DMS114 treated with DMSO at 0.1 percent for 48 hours (cell line): Measurements from ENCODE around the gene ADAM23.

ENCODE experiments used
- DNase-seq: peaks from one replicate; lab custom pipeline; 2025; ENCODE audit not compliant: unreplicated experiment; lab: John Stamatoyannopoulos, UW

The ADAM23 gene

GRCh38 chr2:206442474-206442832, 879 bp upstream of the ADAM23 start:
- DNase-seq = no peak

- no peak for DNase-seq
Measured at GRCh38 chr2:206443735-206444527, 599 bp downstream of the ADAM23 start.

DNA sequence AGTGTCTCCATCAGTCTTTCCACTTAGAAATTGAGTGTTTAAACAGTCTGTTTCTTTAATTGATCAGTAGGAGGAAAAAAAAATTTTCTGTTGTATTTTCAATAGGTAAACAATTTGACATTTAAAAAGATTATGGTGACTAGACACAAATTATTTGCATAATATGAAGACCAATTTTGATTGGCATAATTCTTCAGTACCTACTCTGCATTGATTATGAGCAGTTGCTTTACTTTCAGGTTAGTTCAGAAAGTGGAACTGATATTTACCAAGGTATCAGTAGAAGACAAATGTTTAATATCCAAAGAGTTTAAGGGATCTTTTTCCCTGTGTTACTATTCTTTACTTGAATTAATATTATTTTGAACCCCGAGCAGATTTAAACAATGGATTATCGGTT, 2.6 kb downstream of the ADAM23 start:
- no peak for DNase-seq

GRCh38 chr2:206452242-206452641, 8.9 kb downstream of the ADAM23 start:
- DNase-seq = no peak

DNA sequence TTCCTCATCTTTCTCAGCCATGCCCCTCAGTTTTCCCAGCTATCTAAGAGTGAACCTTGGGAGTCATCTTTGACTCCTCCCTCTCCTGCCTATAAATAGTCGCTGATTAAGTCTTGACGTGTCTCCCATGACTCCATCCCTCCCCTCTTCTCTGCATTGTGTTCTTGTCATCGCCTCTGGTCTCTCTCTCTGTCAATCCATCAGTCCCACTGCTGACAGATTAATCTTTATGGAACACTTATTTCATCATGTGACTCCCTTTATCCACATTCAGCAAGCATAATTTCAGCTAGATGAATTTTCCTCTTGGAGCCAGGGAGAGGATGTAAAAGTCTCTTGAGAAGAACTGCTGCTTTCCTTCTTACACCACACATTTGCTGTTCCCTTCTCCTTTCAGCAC, 9.4 kb downstream of the ADAM23 start:
- DNase-seq = no peak

- DNase-seq = no peak
Measured at GRCh38 chr2:206456078-206456754, 12.9 kb downstream of the ADAM23 start.

- DNase-seq = no peak
Measured at GRCh38 chr2:206457188-206457634, 13.9 kb downstream of the ADAM23 start.

DNA sequence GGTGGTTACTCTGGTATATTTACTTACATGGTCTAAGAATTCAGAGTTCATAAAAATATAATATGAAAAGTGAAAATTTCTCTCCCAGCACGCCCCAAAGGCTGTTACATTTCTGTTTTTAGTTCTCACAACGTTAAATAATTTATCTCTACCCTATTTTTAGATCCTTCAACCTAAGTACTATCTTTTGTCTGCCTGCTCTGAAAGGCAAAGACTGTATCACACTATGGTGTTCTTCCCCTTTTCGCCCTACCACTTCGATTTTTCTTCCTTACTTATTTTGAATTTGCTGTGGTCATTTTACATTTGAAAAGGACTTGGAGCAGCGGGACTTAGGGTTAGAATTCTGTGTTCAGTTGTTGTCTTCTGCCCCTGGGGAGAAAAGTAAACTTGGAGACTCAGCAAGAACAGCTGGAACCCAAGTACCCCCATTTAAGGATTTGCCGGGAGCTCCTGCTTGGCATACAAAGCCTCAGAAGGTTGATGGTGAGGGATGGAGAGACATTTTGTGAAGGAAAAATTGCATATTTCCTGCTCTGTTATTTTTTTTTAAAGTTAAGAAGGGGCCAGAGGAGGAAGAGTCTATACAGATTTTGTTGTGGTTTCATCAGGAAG, 19.0 kb downstream of the ADAM23 start:
- DNase-seq = no peak

DNA sequence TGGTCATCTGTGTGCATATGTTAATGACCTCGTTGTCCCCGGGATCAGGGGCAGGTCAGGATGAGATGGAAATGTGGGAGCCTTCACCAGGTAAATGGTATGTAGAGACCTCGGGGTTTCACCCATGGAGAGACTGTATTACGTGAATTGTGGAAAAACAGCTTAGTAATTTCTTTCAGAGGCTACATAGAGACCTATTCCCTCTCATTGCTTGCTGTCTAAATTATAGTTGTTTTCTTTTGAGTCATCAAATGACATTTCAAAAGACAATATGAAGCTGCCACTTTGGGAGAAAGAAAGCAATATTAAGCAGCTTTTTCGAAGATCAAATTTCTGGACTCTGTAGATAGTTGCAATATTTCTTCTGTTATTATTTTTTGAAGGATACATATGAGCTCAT, 20.4 kb downstream of the ADAM23 start:
- DNase-seq = no peak

DNA sequence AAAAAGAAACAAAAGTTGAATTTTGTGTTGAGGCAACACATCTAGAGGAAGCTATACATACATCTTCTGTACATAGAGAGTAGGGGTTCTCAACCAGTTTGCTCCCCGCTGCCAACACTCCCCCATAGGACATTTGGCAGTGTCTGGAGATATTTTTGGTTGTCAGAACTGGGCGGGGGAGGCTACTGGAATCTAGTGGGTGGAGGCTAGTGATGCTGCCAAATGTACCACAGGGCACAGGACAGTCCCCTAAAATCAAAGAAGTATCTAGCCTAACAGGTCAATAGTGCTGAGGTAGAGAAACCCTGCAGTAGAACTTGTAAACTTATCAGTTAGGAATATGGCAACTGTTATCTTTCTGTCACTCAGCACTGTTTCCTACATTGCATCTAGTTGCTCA, 21.3 kb downstream of the ADAM23 start:
- no peak for DNase-seq

DNA sequence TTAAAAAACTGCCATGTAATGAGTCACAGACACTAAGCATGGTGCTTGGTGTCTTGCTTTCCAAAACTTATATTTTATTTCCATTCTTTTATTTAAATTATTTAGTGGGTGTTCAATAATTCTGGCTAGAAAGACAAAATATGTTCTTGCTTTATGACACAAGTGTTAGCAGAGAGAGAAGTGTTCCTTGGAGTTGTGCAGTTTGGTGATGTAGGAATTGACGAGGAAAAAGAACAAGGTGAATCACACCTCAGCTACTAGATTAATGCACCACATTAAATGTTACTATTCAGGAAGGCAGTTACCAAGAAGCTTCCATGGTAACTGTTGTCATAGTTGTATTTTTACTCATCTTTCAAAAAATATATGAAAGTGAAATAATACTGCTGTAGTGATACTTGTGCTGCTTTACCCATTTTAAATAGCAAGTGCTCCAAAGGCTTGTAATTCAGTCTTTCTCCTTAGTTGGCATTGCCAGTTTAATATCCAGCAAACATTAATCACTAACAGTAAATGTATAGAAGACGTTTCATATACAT, 28.3 kb downstream of the ADAM23 start:
- DNase-seq = no peak

GRCh38 chr2:206472094-206472493, 28.8 kb downstream of the ADAM23 start:
- no peak for DNase-seq

DNA sequence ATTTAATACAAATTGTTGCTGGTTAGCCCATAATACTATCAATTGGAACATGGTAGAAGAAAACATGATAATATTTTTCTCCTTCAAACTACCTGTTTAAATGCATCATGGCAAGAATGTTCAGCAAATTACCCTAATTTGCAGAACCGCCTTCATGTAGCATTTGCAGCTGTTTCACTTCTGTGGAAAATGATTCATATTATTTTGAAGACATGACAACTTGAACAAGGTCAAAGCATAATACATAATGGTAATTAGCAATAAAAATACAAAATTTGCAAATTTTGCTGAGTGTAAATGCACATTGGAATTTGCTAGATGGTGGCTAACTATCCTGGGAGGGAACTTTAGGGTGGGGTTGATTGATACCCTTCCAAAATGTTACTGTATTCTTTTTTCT, 30.8 kb downstream of the ADAM23 start:
- no peak for DNase-seq

GRCh38 chr2:206477296-206477695, 34.0 kb downstream of the ADAM23 start:
- DNase-seq = no peak

DNA sequence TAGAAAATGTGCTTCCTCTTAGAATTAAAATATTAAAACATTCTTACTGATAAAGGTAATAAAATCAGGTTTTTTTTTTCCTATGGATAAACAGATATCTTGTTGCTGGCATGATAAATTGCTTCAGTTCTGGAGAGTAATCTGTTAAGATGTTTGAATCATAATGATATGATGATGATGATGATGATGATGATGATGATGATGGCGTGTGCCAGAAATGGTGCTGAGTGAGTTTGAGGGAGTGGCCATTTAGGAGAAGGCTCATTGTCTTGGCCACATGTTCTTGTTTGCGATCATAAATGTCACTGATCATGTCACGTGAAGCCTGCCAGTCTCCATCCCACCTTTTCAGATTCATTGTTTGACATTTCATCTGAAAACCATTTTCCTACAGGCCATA, 35.0 kb downstream of the ADAM23 start:
- no peak for DNase-seq

DNA sequence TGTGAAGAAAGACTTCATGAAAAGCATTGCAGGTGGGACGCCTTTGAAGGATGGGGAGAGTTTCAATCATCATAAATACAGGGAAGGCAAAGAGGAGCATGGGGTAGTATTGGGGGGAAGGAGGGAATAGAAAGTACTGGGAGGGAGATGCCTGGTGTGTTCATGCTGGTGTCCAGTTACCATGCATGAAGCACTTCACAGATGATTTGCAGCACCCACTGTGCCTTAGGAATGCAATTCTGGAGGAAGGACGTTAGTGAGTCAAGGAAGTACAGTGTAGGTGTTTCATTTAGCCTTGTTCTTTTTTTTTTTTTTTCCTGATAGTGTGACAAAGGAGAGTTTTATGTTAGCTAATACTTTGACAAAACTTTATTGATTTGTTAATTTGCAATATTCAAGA, 36.8 kb downstream of the ADAM23 start:
- DNase-seq = no peak

DNA sequence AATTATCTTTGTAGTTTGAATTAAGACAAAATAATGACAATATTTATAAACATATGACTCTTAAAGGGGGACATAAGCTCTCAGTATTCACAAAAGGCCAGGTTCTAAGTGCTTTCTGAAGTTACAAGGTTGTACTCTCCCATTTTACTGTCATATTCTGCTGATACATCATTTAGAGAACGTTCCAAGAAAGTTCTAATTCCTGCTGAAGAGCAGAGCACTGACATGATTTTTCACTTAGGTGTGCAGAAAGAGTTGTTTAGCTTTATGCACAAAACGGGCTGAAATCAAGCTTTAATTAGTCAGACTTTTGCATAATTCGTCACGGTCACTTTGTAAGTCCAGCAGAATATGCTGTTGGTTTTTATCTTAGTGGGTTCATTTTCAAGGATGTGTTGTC, 37.3 kb downstream of the ADAM23 start:
- DNase-seq = no peak

DNA sequence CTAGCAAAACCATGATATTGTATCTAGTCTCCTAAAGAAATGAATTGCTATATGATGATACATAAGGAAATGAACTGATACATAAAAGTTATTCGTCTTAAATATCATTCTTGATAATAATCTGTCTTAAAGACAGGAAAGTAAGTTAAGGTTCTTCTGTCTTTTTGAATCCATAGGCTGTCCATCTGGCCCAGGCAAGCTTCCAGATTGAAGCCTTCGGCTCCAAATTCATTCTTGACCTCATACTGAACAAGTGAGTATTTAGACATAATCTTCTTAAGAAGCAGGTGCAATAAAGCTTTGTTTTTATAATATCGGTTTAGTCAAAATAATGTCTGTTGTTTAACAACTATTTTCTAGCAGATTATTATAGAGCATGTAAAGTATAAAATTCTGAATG, 37.7 kb downstream of the ADAM23 start:
- DNase-seq = no peak

- no peak for DNase-seq
Measured at GRCh38 chr2:206482123-206482522, 38.8 kb downstream of the ADAM23 start.

DNA sequence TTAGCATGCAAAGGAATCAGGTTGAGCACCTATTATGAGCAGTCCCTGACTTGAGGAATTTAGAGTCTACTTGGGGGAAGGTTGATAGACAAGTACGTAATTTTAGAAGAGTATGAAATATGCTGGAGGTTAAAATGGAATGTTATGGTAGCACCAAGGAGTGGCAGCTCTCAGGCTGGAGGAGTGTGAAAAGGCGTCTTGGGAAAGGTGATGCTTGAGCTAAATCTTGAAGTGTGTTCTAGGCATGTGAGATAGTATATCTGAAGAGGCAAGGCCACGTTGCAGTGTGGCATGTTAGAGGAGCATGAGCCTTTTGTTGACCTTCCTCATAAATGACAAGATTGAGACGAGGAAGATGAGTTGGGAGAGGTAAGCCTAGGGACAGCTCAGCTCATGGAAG, 39.3 kb downstream of the ADAM23 start:
- no peak for DNase-seq

- no peak for DNase-seq
Measured at GRCh38 chr2:206488053-206488452, 44.7 kb downstream of the ADAM23 start.

DNA sequence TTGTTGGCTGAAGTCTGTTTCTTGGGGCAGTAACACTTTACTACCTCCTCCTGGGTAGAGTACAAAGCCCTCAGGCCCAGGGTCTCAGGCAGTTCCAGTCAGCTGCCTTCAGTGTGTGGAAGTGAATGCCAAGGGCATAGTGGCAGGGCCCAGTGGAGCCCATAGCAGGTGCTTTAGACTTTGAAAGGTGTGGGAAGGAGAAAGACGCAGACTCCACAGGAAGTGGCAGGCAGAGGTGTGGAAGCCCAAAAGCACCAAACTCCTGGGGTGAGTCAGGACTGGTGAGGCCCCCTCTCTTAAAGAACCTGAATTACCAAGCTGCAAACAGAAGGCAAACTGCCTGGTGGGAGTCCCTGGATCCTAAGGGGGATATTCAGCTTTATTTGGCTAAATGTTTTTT, 45.3 kb downstream of the ADAM23 start:
- DNase-seq = no peak
